T-helper 1 cell treated with Interleukin-12 subunit alpha and Interleukin-12 subunit beta and Interleukin-4 antibody, amounts not matched to agents 30 μg/mL and 1 μg/mL, for 36 hours (primary cell): ENCODE data around the gene TEX38.
"Not testable (repeated sequence)": the region's sequence is repeated elsewhere in the genome, so short reads cannot be mapped to it uniquely, and the experiment has no call there.

ENCODE experiments used
- H3K27ac Mint-ChIP-seq: one replicate; pipeline ENCODE4 v1.8.0; 2021; ENCODE audit warnings: mild to moderate bottlenecking, mixed read lengths
- H3K27me3 Mint-ChIP-seq: one replicate; pipeline ENCODE4 v1.8.0; 2021; ENCODE audit warnings: low read depth, mixed read lengths
- H3K36me3 Mint-ChIP-seq: one replicate; pipeline ENCODE4 v1.8.0; 2021; ENCODE audit warnings: low read depth, mixed read lengths
- H3K4me1 Mint-ChIP-seq: one replicate; pipeline ENCODE4 v1.8.0; 2021; ENCODE audit warnings: low read depth, mixed read lengths
- H3K4me3 Mint-ChIP-seq: one replicate; pipeline ENCODE4 v1.8.0; 2021; ENCODE audit warnings: mild to moderate bottlenecking, moderate library complexity, mixed read lengths
- H3K9me3 Mint-ChIP-seq: one replicate; pipeline ENCODE4 v1.8.0; 2021; ENCODE audit warnings: mixed read lengths

Gene TEX38

GRCh38 chr1:46649764-46650163 lies 21.9 kb upstream of the TEX38 start:
- Mint-ChIP-seq H3K27ac (no peak overlapping the region), H3K4me3 (no peak overlapping the region), H3K36me3 (peaks cover 52% of the 10 kb centered on the region), H3K27me3 (no peaks in the 10 kb centered on the region), H3K4me1 (peaks cover 9% of the 10 kb centered on the region), H3K9me3 (peaks cover 18% of the 10 kb centered on the region)

- Mint-ChIP-seq H3K36me3 (peaks cover 57% of the 10 kb centered on the region), H3K9me3 (peaks cover 22% of the 10 kb centered on the region), H3K4me3 (no peak overlapping the region), H3K27ac (no peak overlapping the region), H3K27me3 (no peaks in the 10 kb centered on the region), H3K4me1 (peaks cover 9% of the 10 kb centered on the region)
These were observed 21.2 kb upstream of the TEX38 start for GRCh38 chr1:46650491-46650890.

GRCh38 chr1:46651152-46651551 lies 20.5 kb upstream of the TEX38 start:
- not testable (repeated sequence) for H3K4me3 Mint-ChIP-seq, H3K4me1 Mint-ChIP-seq, H3K27ac Mint-ChIP-seq, H3K27me3 Mint-ChIP-seq
- H3K9me3 Mint-ChIP-seq: peaks cover 22% of the 10 kb centered on the region
- peaks cover 62% of the 10 kb centered on the region for H3K36me3 Mint-ChIP-seq

GRCh38 chr1:46652321-46653100 lies 19.1 kb upstream of the TEX38 start:
- Mint-ChIP-seq H3K27ac (no peak overlapping the region), H3K36me3 (peaks cover 57% of the 10 kb centered on the region), H3K27me3 (no peaks in the 10 kb centered on the region), H3K4me3 (no peak overlapping the region), H3K9me3 (peaks cover 18% of the 10 kb centered on the region), H3K4me1 (peaks cover 7% of the 10 kb centered on the region)

GRCh38 chr1:46653405-46653958 lies 18.2 kb upstream of the TEX38 start:
- Mint-ChIP-seq H3K9me3 (peaks cover 17% of the 10 kb centered on the region), H3K4me3 (no peak overlapping the region), H3K36me3 (peaks cover 57% of the 10 kb centered on the region), H3K27me3 (no peaks in the 10 kb centered on the region), H3K4me1 (peaks cover 11% of the 10 kb centered on the region), H3K27ac (no peak overlapping the region)

GRCh38 chr1:46654012-46654411 lies 17.6 kb upstream of the TEX38 start:
- Mint-ChIP-seq H3K27me3 (no peaks in the 10 kb centered on the region), H3K27ac (no peak overlapping the region), H3K4me3 (no peak overlapping the region), H3K36me3 (peaks cover 57% of the 10 kb centered on the region), H3K4me1 (peaks cover 11% of the 10 kb centered on the region), H3K9me3 (peaks cover 17% of the 10 kb centered on the region)

- Mint-ChIP-seq H3K4me1 (peaks cover 12% of the 10 kb centered on the region), H3K36me3 (peaks cover 54% of the 10 kb centered on the region), H3K9me3 (peaks cover 16% of the 10 kb centered on the region)
- H3K27me3 Mint-ChIP-seq, H3K4me3 Mint-ChIP-seq, H3K27ac Mint-ChIP-seq: not testable (repeated sequence)
These were observed 17.0 kb upstream of the TEX38 start for GRCh38 chr1:46654698-46655097.

- Mint-ChIP-seq H3K27ac (no peak overlapping the region), H3K4me1 (peaks cover 19% of the 10 kb centered on the region), H3K27me3 (no peaks in the 10 kb centered on the region), H3K9me3 (peaks cover 6% of the 10 kb centered on the region), H3K36me3 (peaks cover 44% of the 10 kb centered on the region), H3K4me3 (no peak overlapping the region)
These were observed 15.8 kb upstream of the TEX38 start for GRCh38 chr1:46655848-46656247.

- H3K27ac Mint-ChIP-seq: no peak overlapping the region
- H3K36me3 Mint-ChIP-seq: peaks cover 44% of the 10 kb centered on the region
- H3K4me1 Mint-ChIP-seq: peaks cover 19% of the 10 kb centered on the region
- no peak overlapping the region for H3K4me3 Mint-ChIP-seq
- H3K9me3 Mint-ChIP-seq: peaks cover 6% of the 10 kb centered on the region
- H3K27me3 Mint-ChIP-seq: no peaks in the 10 kb centered on the region
These were observed 15.0 kb upstream of the TEX38 start for GRCh38 chr1:46656643-46657042.

GRCh38 chr1:46657775-46658174 lies 13.9 kb upstream of the TEX38 start:
- no peaks in the 10 kb centered on the region for H3K27me3 Mint-ChIP-seq
- no peak overlapping the region for H3K27ac Mint-ChIP-seq
- H3K4me1 Mint-ChIP-seq: peaks cover 19% of the 10 kb centered on the region
- H3K4me3 Mint-ChIP-seq: no peak overlapping the region
- H3K36me3 Mint-ChIP-seq: peaks cover 37% of the 10 kb centered on the region
- H3K9me3 Mint-ChIP-seq: peaks cover 6% of the 10 kb centered on the region

- no peak overlapping the region for H3K4me3 Mint-ChIP-seq
- H3K36me3 Mint-ChIP-seq: peaks cover 31% of the 10 kb centered on the region
- H3K27me3 Mint-ChIP-seq: no peaks in the 10 kb centered on the region
- peaks cover 6% of the 10 kb centered on the region for H3K9me3 Mint-ChIP-seq
- H3K27ac Mint-ChIP-seq: no peak overlapping the region
- peaks cover 12% of the 10 kb centered on the region for H3K4me1 Mint-ChIP-seq
These were observed 12.3 kb upstream of the TEX38 start for GRCh38 chr1:46659307-46659870.

GRCh38 chr1:46660116-46660515 lies 11.5 kb upstream of the TEX38 start:
- not testable (repeated sequence) for H3K27me3 Mint-ChIP-seq, H3K4me3 Mint-ChIP-seq, H3K9me3 Mint-ChIP-seq, H3K27ac Mint-ChIP-seq
- Mint-ChIP-seq H3K36me3 (peaks cover 27% of the 10 kb centered on the region), H3K4me1 (peaks cover 12% of the 10 kb centered on the region)

GRCh38 chr1:46662919-46663318 lies 8.7 kb upstream of the TEX38 start:
- H3K27me3 Mint-ChIP-seq, H3K9me3 Mint-ChIP-seq, H3K27ac Mint-ChIP-seq, H3K4me3 Mint-ChIP-seq: not testable (repeated sequence)
- peaks cover 12% of the 10 kb centered on the region for H3K36me3 Mint-ChIP-seq
- H3K4me1 Mint-ChIP-seq: peaks cover 22% of the 10 kb centered on the region

GRCh38 chr1:46665983-46666382 lies 5.7 kb upstream of the TEX38 start:
- Mint-ChIP-seq H3K9me3 (no peaks in the 10 kb centered on the region), H3K36me3 (peaks cover 8% of the 10 kb centered on the region), H3K4me1 (peaks cover 15% of the 10 kb centered on the region), H3K27ac (no peak overlapping the region), H3K4me3 (no peak overlapping the region), H3K27me3 (no peaks in the 10 kb centered on the region)
